ENCODE measurements around the gene BMPR1A. TPM values are rescaled to one million over a fixed set of nuclear protein-coding genes. Genes with fewer than 3 reads are reported as not detected.

The BMPR1A gene
- total RNA-seq, 1 donor from 2014 or later: 84.7 TPM

- TF ChIP-seq, protein P1, sequence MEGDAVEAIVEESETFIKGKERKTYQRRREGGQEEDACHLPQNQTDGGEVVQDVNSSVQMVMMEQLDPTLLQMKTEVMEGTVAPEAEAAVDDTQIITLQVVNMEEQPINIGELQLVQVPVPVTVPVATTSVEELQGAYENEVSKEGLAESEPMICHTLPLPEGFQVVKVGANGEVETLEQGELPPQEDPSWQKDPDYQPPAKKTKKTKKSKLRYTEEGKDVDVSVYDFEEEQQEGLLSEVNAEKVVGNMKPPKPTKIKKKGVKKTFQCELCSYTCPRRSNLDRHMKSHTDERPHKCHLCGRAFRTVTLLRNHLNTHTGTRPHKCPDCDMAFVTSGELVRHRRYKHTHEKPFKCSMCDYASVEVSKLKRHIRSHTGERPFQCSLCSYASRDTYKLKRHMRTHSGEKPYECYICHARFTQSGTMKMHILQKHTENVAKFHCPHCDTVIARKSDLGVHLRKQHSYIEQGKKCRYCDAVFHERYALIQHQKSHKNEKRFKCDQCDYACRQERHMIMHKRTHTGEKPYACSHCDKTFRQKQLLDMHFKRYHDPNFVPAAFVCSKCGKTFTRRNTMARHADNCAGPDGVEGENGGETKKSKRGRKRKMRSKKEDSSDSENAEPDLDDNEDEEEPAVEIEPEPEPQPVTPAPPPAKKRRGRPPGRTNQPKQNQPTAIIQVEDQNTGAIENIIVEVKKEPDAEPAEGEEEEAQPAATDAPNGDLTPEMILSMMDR (conservative IDR thresholded peaks at IDR 0.05): no peak
- Mint-ChIP-seq H3K9me3 (peaks cover 5% of the 10 kb centered on the region), H3K27me3 (no peaks in the 10 kb centered on the region), H3K36me3 (peaks cover 47% of the 10 kb centered on the region), H3K4me3 (no peak overlapping the region), H3K4me1 (ENCODE audit: unreplicated experiment) (peaks cover 3% of the 10 kb centered on the region), H3K27ac (peak overlapping the region; percentile 50)
- no peak for DNase-seq (ENCODE audit: extremely low spot score, unreplicated experiment)
Measured at GRCh38 chr10:86904600-86904999, 148.2 kb downstream of the BMPR1A start.

- DNase-seq (ENCODE audit: extremely low spot score, unreplicated experiment): no peak
- Mint-ChIP-seq H3K9me3 (peaks cover 5% of the 10 kb centered on the region), H3K27me3 (no peaks in the 10 kb centered on the region), H3K27ac (no peak overlapping the region), H3K36me3 (peaks cover 43% of the 10 kb centered on the region), H3K4me1 (ENCODE audit: unreplicated experiment) (no peaks in the 10 kb centered on the region), H3K4me3 (no peak overlapping the region)
- TF ChIP-seq, protein P1 (conservative IDR thresholded peaks at IDR 0.05): no peak
Measured at GRCh38 chr10:86905429-86905828, 149.0 kb downstream of the BMPR1A start.

GRCh38 chr10:86914734-86915133 is 158.3 kb downstream of the BMPR1A start:
- H3K27me3 Mint-ChIP-seq: no peaks in the 10 kb centered on the region
- no peaks in the 10 kb centered on the region for H3K9me3 Mint-ChIP-seq
- no peaks in the 10 kb centered on the region for H3K4me1 Mint-ChIP-seq (ENCODE audit: unreplicated experiment)
- DNase-seq (ENCODE audit: extremely low spot score, unreplicated experiment): no peak
- TF ChIP-seq, protein P1 (conservative IDR thresholded peaks at IDR 0.05): no peak
- H3K4me3 Mint-ChIP-seq: no peak overlapping the region
- peaks cover 33% of the 10 kb centered on the region for H3K36me3 Mint-ChIP-seq
- no peak overlapping the region for H3K27ac Mint-ChIP-seq

GRCh38 chr10:86918022-86918471 is 161.6 kb downstream of the BMPR1A start:
- TF ChIP-seq, protein P1 (conservative IDR thresholded peaks at IDR 0.05): no peak
- H3K4me1 Mint-ChIP-seq (ENCODE audit: unreplicated experiment): no peaks in the 10 kb centered on the region
- DNase-seq (ENCODE audit: extremely low spot score, unreplicated experiment): no peak
- no peak overlapping the region for H3K4me3 Mint-ChIP-seq
- H3K27ac Mint-ChIP-seq: no peak overlapping the region
- H3K27me3 Mint-ChIP-seq: no peaks in the 10 kb centered on the region
- H3K36me3 Mint-ChIP-seq: peaks cover 42% of the 10 kb centered on the region
- no peaks in the 10 kb centered on the region for H3K9me3 Mint-ChIP-seq

- Mint-ChIP-seq H3K4me3 (no peak overlapping the region), H3K27me3 (no peaks in the 10 kb centered on the region), H3K9me3 (no peaks in the 10 kb centered on the region), H3K36me3 (peaks cover 25% of the 10 kb centered on the region), H3K4me1 (ENCODE audit: unreplicated experiment) (no peaks in the 10 kb centered on the region), H3K27ac (no peak overlapping the region)
- TF ChIP-seq, protein P1 (conservative IDR thresholded peaks at IDR 0.05): no peak
- DNase-seq (ENCODE audit: extremely low spot score, unreplicated experiment): no peak
Measured at GRCh38 chr10:86922553-86922961, 166.1 kb downstream of the BMPR1A start.
